Prostate gland (tissue), 2 donors: ENCODE measurements around the gene PRSS58.

Source experiments
- CTCF ChIP-seq, 4 experiments: fragments of 200-600 bp in 2 of 4; fragments of 450-650 bp in 2 of 4; sonication (generic) in 2 of 4; IDR thresholded peaks; 1 replicate in 3 of 4; 2 replicates in 1 of 4; pipeline ENCODE4 v1.5.1; 2016 to 2019; ENCODE audit warnings: antibody characterized with exemption in 4 of 4, mild to moderate bottlenecking in 2 of 4, moderate library complexity in 2 of 4
- POLR2A ChIP-seq: fragments of 450-650 bp; IDR thresholded peaks from one replicate; pipeline ENCODE4 v1.6.1; 2016; ENCODE audit warnings: antibody characterized with exemption, mild to moderate bottlenecking
- POLR2AphosphoS5 ChIP-seq: sonication (generic); formaldehyde crosslinking; IDR thresholded peaks from one replicate; pipeline ENCODE4 v1.6.1; 2017; ENCODE audit warnings: antibody characterized with exemption

GRCh38 chr7:142301299-142301698 lies 43.4 kb upstream of the PRSS58 start:
- no peak for TF ChIP-seq POLR2A
- TF ChIP-seq CTCF (IDR thresholded peaks at IDR 0.05): no peak
- no peak for TF ChIP-seq POLR2AphosphoS5
